Muscle of arm (tissue), 12 donors: Measurements from ENCODE around the gene CHST11. TPM values are rescaled to one million over a fixed set of nuclear protein-coding genes. Genes with fewer than 3 reads are reported as not detected.

Source experiments
- DNase-seq: peaks from one replicate; pipeline ENCODE4 v3.0.0-alpha.2; 2013
- polyA plus RNA-seq, 12 donors: library from polyadenylated mRNA; unstranded; fragments of 120-200 nt; gene quantifications; one replicate each; pipeline ENCODE4 v1.2.1, GENCODE V29; 2013; ENCODE audit not compliant: insufficient read length in 12 of 12

Gene CHST11
- polyA plus RNA-seq, 12 donors, result 1.4 to 13.3 (median 2.7) TPM; not detected in 1

DNA sequence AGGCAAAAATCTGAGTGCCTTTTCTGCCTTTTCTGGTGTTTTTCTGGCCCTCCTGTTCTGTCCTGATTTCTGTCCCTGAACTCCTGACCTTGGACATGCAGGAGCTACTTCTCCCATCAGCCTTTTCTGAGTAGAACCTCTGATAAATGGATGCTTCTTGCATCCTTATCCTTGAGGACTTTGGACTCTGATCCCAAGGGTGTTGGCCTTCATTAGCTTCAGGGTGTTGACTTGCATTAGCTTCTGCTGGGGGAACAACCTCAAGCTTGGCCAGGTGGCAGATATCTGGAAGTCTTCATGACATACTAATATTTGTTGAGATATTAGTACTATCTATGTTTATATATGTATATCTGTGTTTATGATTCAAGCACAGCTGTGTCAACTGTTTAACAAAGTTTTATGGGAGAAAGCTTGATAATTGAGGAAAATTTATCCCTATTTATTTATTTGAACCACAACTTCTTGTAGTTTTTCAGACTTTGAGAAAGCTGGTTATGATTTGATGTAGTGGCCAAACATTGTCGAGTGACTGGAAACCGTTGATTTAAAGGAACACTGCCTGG is 124.3 kb downstream of the CHST11 start:
- no peak for DNase-seq

DNA sequence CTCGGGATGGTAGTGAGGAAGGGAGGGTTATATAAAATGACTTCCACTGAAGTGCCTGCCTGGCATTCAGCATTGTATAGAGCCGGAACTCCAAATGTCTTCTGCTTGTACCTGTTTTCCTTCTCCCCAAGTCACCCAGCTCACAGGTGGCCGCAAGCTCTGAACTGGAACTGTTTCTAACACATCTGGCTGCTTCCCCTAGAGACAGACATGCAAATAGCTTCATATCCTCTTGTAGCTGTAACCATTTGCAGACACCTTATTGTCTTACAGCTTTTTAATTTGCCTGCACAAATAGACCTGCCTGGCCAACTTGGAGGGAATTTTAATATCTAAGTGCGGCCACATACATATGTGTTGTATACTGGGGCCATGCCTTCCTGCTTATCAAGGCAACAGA is 126.0 kb downstream of the CHST11 start:
- DNase-seq, result no peak

DNA sequence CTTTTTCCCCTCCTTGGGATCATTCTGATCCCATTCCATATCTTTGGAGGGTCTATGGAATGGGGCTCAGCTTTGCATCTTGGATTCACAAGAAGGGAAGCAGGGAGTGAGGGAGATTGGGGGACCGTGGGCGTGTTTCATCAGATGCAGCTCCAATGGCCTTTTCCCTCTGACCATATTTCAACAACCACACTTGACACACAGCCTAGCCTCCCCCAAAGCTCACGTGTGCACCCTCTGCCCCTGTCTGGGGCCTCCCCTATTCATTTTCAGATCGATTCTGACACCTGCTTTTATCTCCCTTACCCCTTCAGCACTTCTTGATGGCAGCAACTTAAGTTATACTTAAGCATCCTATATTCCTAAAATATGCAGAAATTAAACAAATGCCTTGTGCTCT is 126.6 kb downstream of the CHST11 start:
- no peak for DNase-seq

DNA sequence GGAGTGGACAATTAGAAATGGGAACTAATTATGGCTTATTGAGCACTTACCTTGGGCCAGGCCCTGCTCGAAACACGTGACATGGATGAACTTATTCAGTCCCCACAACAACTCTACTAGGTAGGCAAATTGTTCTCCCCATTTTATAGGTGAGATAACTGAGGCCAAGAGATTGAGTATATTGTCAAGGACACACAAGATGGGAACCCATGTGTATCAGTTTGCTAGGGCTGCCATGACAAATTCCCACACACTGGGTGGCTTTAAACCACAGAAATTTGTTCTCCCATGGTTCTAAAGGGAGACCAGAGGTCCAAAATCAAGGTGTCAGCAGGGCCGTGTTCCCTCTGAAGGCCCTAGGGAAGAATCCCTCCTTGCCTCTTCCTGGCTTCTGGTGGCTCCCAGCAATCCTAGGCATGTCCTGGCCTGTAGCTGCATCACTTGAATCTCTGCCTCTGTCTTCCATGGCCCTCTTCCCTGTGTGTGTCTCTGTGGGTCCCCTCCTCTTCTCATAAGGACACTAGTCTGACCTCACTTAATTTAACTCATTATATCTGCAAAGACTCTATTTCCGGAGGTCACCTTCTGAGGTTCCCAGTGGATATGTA is 128.8 kb downstream of the CHST11 start:
- no peak for DNase-seq

DNA sequence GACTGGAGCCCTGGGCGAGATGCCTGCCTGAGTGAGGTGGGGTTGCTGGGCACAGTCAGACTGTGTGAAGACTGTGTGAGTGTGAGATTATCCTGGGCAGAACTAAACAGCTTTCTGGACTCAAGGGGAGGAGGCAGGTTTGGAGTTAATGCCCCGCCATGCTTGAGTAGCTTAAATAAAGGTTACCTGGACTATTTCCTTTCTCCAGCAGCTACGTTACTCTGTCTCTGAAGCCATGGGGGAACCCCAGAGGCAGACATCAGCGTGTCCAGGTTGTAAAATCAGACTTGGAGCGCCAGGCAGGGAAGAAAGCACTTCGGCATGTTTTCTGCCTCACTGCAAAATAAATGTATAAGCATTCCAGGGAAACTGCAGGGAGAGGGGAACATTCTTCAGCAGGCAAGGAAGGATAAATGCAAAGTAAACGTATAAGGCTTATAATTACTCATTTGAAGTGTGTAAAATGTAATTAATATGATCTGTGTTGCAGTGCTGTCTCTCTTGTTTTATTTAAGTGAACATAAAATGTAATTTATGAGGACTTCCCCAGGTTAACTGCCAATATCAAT is 129.7 kb downstream of the CHST11 start:
- DNase-seq, result no peak

- DNase-seq, result no peak
Observed at GRCh38 chr12:104588047-104588920, 131.5 kb downstream of the CHST11 start.

DNA sequence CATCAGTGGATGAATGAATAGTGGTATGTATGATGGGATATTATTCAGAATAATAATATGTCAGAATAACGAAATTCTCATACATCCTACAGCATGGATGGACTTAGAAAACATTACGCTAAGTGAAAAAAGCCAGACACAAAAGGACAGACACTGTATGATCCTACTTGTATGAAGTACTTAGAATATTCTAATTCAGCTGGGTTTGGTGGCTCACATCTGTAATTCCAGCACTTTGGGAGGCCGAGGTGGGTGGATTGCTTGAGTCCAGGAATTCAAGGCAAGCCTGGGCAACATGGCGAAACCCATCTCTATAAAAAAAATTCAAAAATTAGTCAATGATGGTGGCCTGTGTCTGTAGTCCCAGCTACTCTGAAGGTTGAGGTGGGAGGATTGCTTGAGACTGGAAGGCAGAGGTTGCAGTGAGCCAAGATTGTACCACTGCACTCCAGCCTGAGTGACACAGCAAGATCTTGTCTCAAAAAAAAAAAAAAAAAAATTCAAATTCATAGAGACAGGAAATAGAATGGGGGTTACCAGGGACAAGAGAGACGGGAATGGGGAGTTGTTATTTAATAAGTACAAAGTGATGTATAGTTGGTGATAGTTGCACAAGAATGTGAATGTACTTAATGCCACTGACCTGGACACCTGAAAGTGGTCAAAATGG is 132.3 kb downstream of the CHST11 start:
- DNase-seq, result no peak

GRCh38 chr12:104590022-104590421 is 133.3 kb downstream of the CHST11 start:
- DNase-seq, result no peak

DNA sequence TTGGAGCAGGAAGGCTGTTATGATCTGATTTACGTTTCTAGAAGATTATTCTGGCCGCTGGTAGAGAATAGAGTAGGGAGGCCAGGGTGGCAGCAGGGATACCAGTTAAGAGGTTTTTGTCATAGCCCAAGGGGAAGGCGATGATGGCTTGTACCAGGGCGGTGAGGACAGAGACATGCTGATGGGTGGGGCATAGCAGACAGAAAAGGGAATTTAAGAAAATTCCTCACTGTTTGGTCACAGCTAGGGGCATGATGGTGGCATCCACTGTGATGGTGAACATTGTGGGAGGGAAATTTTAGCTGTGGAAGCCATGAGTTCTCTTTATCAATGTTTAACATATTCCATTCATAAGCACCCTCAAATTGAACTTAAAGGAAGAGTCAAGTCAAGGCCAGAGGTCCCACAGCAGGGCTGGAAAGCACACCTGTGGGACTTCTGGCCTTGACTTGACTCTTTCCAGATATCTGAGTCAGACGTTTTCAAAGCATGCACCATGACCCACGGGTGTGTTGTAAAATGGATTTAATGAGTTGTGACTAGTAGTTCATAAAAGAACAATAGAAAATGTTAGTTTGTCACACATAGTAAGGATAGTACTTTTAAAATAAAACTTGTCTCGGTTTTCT is 134.6 kb downstream of the CHST11 start:
- DNase-seq, result no peak

DNA sequence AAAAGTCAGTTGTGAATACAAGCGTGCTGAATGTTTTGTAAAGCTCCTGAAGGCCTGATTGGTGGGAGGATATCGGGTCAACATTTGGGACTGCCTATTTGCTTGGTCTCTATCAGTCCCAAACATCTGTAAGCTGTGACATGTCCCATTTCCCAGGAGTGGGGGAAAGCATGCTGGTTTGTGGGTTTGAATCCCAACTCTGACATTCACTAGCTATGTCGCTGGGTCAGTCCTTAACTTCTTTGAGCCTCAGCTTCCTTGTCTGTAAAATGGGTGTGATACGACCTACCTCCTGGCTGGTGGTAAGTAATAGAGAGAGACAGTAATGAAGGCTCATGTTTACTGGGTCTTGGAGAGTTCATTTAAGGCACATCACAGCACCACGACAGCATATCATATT is 136.7 kb downstream of the CHST11 start:
- no peak for DNase-seq

DNA sequence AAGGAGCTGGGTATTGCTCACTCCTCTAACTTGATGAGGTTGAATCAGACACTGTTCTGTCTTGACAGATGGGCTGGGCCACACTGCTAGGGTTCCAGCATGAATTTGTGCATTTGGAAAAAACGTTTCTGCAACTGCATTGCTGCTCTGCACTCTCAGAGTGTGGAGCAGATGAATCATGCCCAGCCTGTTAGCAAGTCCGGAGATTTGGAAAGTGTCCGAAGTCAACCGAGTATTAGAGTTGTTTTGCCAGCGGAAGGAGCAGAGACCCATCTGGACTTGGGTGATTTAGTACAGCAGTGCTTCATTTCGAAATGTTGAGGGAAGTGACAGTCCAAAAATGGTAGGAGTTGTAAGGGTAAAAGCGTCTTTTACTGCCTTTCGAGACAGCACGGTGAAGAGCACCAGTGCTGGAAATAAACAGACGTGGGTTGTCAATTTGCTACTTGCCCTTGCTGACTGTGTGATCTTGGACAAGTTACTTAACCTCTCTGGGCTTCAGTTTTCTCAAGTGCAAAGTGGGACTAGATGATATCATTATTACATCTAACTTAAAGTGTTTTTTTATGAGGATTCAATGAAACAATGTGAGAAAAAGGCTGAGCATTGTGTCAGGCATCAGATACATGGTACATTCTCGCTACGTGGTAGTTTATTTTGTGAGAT is 139.5 kb downstream of the CHST11 start:
- DNase-seq, result no peak

GRCh38 chr12:104596898-104597843 is 140.4 kb downstream of the CHST11 start:
- DNase-seq, result no peak

DNA sequence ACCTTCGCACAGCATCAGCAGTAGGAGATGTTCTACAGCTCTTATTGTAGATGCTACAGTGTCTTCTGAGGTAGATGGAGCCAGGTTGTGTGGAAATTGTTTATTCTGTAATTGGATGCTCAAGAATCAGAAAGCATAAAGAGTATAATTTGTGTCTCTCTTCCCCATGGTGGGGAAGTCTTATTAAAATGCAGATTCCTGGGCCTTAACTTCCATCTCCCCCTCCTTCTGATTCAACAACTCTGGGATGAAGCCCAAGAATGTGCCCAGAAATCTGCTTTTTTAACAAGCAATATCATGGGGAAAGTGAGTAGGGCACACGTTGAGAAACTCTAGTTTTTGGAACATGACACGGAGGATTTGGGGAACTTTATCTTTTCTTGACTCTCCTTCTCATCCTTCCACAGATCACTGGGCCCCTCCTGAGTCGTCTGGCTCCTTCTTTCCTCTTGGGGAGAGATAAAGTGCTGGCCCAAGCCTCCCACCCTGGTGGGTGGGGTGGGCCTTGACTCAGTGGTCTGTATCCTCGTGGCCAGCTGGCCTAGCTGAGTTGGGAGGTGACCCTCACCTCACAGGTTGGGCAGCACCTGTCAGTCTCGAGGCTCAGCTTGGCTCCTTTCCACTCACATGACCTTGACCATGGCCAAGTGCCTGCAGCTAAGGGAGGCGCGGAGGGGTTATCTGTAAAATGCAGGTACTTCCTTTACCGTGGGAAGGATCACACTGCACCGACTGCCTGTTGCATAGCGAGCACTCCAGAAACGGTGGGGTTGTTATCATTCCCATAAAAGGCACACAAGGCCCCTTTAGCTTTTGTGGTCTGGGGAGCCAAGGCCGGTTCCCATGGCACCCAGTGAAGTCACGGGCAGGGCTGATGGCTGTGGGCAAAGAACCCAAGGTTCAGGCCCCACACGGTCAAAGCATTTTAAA is 141.9 kb downstream of the CHST11 start:
- no peak for DNase-seq

DNA sequence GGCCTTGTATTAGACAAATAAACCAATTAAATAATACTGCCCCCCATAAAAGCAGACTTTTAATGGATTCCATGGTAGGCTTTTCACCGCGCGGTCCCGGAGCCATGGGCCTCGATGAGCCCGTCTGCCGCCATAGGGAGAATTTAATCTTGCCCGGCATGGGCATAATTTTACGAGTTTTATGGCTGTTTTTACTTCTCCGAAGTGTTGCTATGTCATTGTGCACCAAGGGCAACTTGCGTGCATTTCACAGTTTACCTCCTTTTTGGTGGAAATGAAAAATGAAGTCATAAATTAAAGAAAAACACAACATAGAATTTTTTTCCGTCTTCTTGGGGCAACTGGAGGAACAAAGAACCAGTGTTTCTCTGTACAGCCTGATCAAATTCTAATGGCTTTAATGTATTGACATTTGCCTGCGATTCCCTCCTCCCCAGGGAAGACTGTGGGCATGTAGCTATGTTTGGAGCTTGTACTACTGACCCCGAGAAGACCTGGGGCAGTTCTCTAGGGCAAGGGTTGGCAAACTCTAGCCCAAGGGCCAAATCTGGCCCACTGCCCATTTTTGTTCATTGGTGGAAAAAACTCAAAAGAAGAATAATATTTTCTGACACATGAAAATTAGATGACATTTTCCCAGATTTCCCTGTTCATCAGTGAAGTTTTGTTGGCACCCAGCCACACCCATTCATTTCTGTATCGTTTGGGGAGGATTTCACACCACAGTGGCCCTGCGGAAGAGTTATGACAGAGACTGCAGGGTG is 142.7 kb downstream of the CHST11 start:
- no peak for DNase-seq

DNA sequence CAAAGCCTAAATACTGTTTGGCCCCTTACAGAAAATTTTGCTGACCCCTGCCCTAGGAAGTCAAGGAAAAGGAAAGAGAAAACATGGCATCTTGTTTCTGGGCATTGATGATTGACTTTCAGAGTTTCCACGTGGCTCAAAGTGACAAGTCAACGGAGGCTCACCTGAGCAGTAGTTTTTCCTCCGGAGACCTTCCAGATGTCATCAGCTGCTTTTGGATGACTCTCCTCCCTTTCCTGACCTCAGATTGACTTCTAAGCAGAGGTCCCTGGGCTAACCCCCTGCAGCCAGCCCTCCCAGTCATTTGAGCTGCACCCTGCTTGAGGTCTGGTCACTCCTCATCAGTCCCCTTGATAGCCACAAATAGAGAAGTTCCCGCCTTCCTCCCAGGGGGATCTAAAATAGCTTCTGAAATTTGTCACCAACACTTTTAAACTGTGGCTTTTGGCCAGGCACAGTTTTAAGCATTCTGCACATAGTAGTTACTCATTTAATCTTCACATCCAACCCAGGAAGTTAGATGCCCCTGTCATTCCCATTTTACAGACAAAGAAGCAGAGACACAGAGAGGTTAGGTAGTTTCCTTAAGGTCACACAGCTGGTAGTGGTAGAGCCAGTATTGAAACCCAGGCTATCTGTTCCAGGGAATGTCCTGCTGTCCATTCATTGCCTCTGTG is 143.4 kb downstream of the CHST11 start:
- no peak for DNase-seq

GRCh38 chr12:104600790-104601739 is 144.3 kb downstream of the CHST11 start:
- DNase-seq, result no peak
